NCI-H748 (cell line): ENCODE results near the gene HDAC3.
"Not testable (repeated sequence)": the region's sequence is repeated elsewhere in the genome, so short reads cannot be mapped to it uniquely, and the experiment has no call there.

Source experiments
- DNase-seq: peaks from one replicate; lab custom pipeline; 2025; ENCODE audit not compliant: unreplicated experiment; lab: John Stamatoyannopoulos, UW

The HDAC3 gene

DNA sequence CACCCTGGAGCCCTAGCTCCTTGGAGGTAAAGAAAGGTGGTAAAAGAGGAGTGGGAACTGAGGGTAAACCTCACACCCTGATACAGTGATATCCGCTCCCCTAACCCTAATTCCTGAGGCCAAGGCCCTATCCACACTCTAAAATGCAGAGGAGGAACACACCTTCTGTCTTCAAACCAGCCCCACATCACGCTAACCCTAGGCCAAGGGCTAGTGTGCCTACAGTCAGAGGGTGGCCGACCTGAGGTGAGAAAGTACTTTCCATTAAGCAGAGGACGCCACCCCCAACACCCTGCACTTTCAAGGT lies 590 bp downstream of the HDAC3 start:
- DNase-seq, result no peak

GRCh38 chr5:141635646-141636045 lies 1.0 kb downstream of the HDAC3 start:
- no peak for DNase-seq

- no peak for DNase-seq
Measured at GRCh38 chr5:141634720-141635119, 1.9 kb downstream of the HDAC3 start.

DNA sequence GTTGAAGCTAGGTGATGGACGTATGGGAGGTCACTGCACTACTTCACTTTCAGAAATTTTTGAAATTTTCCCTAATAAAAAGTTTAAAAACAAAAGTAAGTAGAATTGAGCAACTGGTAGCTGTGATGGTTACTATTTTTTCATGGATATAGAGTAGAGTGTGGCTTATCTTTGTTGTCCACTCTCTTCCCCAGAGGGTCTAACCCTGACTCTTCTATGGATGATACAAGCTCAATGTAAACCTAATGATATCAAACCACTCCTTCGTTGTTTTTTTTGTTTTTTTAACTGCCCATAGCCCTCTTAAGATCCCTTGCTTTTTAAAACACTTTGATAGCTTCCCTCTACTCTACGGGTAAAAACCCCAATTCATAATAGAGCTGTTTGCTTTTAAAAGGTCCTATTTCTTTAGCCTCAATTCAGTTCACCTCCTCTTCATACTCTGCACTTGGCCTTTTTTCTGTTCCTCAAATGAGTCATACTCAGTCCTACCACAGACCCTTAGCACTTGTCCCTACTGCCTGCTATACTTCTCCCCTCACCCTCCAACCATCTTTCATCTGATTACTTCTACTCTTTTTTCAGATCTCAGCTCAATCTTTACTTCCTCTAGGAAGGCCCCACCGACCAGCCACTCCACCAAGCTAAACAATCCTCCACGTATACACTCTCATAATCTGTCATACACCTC lies 2.6 kb downstream of the HDAC3 start:
- no peak for DNase-seq

- DNase-seq, result peak; percentile 29
Measured at GRCh38 chr5:141632650-141633049, 4.0 kb downstream of the HDAC3 start.

GRCh38 chr5:141630570-141631140 lies 6.0 kb downstream of the HDAC3 start:
- DNase-seq, result no peak

DNA sequence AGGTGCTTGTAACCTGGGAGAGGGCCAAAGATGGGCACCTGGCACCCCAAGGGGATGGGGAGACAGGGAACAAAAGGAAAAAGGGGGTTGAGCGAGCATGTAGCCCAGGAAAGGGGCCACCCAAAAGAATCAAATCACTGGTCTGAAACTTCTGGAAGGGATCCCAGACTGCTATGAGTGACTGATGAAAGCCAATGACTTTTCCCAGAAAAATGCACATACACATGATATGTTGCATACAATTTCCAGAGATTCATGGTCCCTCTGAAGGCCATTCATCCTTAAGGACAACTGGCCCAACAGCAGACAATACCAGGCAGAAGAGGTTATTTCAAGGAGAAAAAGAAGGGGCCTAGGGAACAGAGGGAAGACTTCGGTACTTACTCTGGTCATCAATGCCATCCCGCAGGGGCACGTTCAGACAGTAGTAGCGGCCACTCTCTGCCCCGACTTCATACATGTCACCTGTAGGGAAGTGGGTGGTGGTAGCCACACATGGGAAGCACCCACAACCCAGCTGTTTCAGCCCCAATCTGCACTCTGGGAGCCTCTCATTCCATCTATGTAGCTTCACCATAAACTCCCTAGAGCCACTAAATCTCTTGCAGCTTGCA lies 8.4 kb downstream of the HDAC3 start:
- DNase-seq, result no peak

DNA sequence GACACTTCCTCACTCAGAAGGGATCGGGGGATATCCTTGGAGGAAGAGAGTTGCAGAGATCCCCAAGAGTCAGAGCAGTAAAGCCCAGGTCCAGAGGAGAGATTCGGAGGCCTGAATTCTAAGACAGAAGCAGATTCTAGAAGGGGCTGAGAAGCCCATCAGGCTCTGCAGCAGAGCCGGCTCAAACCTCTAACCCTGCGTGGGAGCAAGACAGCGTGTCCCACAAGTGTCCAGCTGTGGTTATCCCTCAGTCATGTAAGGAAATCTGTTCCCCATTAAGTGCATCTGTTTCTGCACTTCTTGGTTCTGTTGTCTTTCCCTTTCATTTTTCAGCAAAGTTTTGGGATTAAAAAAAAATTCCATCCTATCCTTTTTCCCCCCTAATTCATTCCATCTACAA lies 13.0 kb downstream of the HDAC3 start:
- DNase-seq, result no peak

DNA sequence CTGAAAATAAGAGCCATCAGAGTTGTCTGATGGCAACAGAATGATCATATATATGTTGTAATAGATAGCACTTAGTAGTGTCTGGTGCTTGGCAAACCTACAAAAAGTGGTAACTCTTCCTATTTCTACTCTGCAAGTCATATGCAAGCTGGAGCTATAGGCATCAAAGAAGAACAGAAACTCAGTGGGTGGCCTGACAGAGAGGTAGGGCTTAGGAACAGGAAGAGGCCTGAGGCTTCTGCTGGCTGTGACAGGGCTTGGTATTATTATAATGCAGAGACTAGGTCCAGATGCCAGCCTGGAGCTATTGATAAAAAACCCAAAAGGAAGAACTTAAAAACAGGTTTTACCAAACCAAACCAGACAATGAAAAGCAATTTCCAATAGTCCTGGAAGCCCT lies 13.5 kb downstream of the HDAC3 start:
- DNase-seq, result no peak

DNA sequence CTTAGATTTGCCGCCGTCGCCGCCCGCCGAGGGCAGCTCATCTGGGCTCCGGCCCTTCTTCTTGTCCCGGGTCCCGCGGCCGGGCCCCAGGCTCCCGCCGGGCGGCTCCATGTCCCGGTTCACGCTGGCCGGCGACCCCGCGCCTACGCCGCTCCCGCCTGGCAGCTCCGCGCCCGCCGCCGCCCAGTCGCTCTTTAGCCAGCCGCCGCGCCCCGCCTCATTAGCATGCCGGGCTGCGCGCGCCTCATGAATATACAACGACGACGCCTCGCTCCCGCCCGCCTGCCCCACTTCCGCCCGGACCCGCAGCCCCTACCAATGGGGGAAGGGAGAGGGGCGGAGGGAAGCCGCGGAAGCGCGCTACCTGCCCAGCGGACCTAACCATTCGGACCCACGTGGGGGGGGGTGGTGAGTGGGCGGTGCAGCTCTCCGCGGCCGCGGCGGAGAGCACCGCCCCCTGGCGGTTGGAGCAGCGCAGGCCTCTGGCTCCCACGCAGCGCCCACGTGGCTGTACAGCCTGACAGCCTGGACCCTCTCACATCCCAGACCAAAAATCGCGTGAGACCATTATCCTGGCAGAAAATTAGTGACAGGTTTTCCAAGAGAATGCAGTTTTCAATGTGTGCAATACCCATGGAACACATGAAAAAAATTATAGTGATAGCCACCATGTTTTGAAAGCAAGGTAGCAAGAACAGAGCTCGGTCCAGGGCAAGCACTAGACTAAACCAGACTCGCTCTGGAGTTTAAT lies 17.7 kb downstream of the HDAC3 start, which contains the start of gene DIAPH1:
TSS of gene DIAPH1 (minus strand) at position 197 of the 751 bp plus-strand sequence. CDS start at position 111, 86 bp downstream.
- peak; percentile 98 for DNase-seq

- peak; percentile 74 for DNase-seq
Measured at GRCh38 chr5:141618030-141618803, 18.4 kb downstream of the HDAC3 start.

DNA sequence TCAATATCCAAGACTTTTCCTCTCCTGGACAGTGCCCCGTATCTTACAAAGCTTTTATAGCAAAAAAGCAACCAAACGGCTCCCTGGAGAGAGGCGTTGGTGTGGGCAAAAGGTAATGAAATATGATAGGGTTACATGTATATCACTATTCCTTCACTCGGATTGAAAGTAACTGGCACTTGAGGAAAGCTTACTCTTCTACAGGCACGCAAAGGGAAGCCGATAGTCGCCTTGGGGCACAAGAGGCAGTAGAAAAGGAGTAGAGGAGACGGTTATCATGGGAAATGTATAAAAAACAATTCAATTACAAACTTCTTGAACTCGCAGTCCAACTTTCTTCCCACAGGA lies 19.0 kb downstream of the HDAC3 start:
- no peak for DNase-seq

DNA sequence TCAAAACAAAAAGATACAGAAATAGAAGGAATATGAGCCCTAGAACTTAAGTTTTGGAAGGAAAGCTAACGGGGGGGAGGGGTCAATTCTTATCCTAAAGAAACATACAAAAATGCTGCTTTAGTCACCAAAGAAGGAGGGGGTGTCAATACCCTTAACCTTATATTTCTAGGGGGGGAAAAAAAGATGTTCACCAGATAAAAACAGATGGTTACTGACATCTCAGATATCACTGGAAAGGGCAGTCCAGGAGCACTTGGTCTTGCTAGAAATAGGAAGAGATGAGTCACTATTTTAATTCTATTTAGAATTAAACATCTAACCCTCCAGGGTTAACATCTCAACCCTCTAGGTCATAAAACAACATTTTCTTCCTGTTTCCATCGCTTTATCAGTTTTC lies 19.5 kb downstream of the HDAC3 start:
- DNase-seq, result no peak

GRCh38 chr5:141615991-141616720 lies 20.5 kb downstream of the HDAC3 start:
- DNase-seq, result no peak

DNA sequence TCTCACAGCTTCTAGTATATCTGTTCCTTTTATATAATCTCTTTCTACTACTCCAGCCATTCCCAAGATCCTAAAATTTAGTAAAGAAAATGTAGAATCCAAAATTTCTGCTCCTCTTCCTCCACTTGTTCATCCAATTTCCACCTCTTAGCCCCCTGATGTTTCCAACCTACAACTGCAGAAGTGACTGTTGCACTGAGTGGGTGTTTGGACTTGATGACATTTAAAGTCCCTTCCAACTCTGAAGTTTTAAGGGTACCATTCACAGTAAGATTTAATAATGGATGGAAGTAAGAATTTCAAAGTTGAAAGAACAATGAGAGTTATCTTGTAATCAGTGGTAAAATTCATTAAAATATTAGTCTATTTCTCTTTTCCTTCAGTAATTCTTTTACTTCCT lies 23.3 kb downstream of the HDAC3 start:
- no peak for DNase-seq

DNA sequence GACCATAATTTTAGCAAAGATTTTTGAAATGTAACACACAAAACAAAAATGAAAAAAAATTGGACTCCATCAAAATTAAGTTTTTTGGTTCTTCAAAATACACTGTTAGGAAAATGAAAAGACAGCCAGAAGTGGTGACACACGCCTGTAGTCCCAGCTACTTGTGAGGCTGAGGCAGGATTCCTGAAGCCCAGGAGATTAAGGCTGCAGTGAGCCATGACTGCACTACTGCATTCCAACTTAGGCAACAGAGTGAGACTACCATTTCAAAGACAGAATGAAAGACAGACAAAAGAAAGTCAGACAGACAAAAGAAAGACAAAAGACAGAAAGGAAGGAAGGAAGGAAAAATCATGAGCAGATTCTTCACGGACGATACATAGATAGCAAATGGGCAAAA lies 25.4 kb downstream of the HDAC3 start:
- no peak for DNase-seq

- not testable (repeated sequence) for DNase-seq
Measured at GRCh38 chr5:141609921-141610320, 26.7 kb downstream of the HDAC3 start.

DNA sequence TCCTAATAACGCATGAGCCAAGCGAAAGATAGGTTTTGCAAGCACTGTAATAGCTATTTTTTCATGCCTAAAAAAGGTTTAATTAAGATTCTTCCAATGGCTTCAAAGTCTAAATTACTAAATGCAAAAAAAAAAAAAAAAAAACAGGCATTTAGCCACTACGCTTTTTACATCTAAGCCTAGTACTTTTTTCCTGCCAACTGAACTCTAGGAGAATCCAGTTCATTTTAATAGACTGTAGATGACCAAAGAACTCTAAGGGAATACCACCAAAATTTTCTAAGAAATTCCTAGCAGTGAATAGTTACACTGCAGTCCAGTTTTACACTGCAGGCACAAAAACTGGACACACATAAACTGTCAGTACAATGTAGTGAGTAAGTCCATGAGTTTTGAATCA lies 27.6 kb downstream of the HDAC3 start:
- DNase-seq, result no peak

DNA sequence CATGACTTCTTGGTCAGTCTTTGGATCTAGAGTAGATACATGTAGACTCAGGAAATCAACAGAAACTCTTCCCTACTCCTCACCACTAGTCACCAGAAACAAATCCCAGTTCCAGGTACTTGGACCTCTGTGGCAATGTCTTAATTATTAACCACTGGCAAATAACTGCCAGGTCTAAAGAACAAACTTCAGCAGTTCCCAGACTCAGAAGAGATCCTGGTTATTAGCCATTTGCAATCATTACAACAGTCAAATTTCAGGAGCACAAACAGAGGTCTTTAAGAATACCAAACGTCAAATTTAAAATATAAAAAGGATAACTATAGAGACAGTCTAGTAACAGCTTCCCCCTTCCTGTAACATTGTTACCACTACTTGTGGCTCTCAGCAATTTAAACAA lies 28.1 kb downstream of the HDAC3 start:
- DNase-seq, result no peak

DNA sequence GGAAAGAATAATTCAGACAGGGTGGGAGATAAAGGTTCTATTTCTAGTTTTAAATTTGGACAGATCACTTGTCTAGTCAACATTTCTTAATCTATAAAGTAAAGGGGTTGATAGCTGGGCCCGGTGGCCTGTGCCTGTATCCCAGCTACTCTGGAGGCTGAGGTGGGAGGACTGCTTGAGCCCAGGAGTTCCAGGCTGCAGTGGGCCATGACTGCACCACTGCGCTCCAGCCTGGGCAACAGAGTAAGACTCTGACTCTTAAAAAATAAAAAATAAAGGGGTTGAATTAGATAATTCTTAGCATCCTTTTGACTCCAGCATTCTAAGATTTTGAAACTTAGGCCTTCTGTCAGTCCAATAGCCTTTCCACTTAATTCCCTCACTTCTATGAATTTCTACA lies 28.6 kb downstream of the HDAC3 start:
- DNase-seq, result no peak
